HEK293T (cell line): ENCODE results near the gene TSPAN5.
"Not testable (repeated sequence)": the region's sequence is repeated elsewhere in the genome, so short reads cannot be mapped to it uniquely, and the experiment has no call there.

Experiments used
- CTCF ChIA-PET: fragments of 350-600 bp; formaldehyde crosslinking; extraction: SDS; loops from one replicate; lab custom pipeline; 2021; ENCODE audit warnings: antibody characterized with exemption, inconsistent platforms; lab: Yijun Ruan, JAX
- POLR2A ChIA-PET: fragments of 350-600 bp; formaldehyde crosslinking; extraction: SDS; loops from one replicate; lab custom pipeline; 2020; ENCODE audit warnings: antibody characterized with exemption, inconsistent platforms; lab: Yijun Ruan, JAX
- DNase-seq: peaks from one replicate; pipeline ENCODE4 v3.0.0; 2012; ENCODE audit warnings: mixed read lengths; ENCODE audit errors: extremely low spot score
- ARNT ChIP-seq: fragments of 450-650 bp; IDR thresholded peaks from 2 replicates; pipeline ENCODE4 v1.6.1; 2017; ENCODE audit warnings: mild to moderate bottlenecking
- BHLHE40 ChIP-seq: fragments of 450-650 bp; IDR thresholded peaks from 2 replicates; pipeline ENCODE4 v1.6.1; 2016; ENCODE audit warnings: mild to moderate bottlenecking, moderate library complexity, borderline replicate concordance
- CTBP1 ChIP-seq: fragments of 450-650 bp; IDR thresholded peaks from 2 replicates; pipeline ENCODE4 v1.6.1; 2016; ENCODE audit warnings: borderline replicate concordance
- ELF4 ChIP-seq: fragments of 450-650 bp; IDR thresholded peaks from 2 replicates; pipeline ENCODE4 v1.6.1; 2017; ENCODE audit warnings: antibody characterized with exemption
- FOXA1 ChIP-seq: fragments of 450-650 bp; IDR thresholded peaks from 2 replicates; pipeline ENCODE4 v1.6.1; 2016; ENCODE audit warnings: mild to moderate bottlenecking
- FOXK2 ChIP-seq: fragments of 450-650 bp; IDR thresholded peaks from 2 replicates; pipeline ENCODE4 v1.6.1; 2016; ENCODE audit warnings: mild to moderate bottlenecking
- FOXM1 ChIP-seq: fragments of 450-650 bp; IDR thresholded peaks from 2 replicates; pipeline ENCODE4 v1.6.1; 2017; ENCODE audit warnings: mild to moderate bottlenecking, borderline replicate concordance
- HDGF ChIP-seq: fragments of 450-650 bp; IDR thresholded peaks from 2 replicates; pipeline ENCODE4 v1.6.1; 2017; ENCODE audit warnings: antibody characterized with exemption, borderline replicate concordance
- L3MBTL2 ChIP-seq: fragments of 450-650 bp; conservative IDR thresholded peaks from 2 replicates; pipeline ENCODE4 v1.6.1; 2016; ENCODE audit warnings: mild to moderate bottlenecking
- LEF1 ChIP-seq: fragments of 450-650 bp; IDR thresholded peaks from 2 replicates; pipeline ENCODE4 v1.6.1; 2017; ENCODE audit warnings: mild to moderate bottlenecking, borderline replicate concordance
- NFRKB ChIP-seq: fragments of 450-650 bp; IDR thresholded peaks from 2 replicates; pipeline ENCODE4 v1.6.1; 2016; ENCODE audit warnings: mild to moderate bottlenecking, moderate library complexity
- SP1 ChIP-seq: fragments of 450-650 bp; IDR thresholded peaks from 2 replicates; pipeline ENCODE4 v1.6.1; 2017
- SUZ12 ChIP-seq: fragments of 450-650 bp; IDR thresholded peaks from 2 replicates; pipeline ENCODE4 v1.6.1; 2016; ENCODE audit warnings: mild to moderate bottlenecking
- TARDBP ChIP-seq: fragments of 450-650 bp; IDR thresholded peaks from 2 replicates; pipeline ENCODE4 v1.6.1; 2016
- ZNF384 ChIP-seq: fragments of 450-650 bp; IDR thresholded peaks from 2 replicates; pipeline ENCODE4 v1.6.1; 2016
- TF ChIP-seq, protein P1 (sequence below): fragments of 450-650 bp; IDR thresholded peaks from 2 replicates; pipeline ENCODE4 v1.6.1; 2016

The TSPAN5 gene

DNA sequence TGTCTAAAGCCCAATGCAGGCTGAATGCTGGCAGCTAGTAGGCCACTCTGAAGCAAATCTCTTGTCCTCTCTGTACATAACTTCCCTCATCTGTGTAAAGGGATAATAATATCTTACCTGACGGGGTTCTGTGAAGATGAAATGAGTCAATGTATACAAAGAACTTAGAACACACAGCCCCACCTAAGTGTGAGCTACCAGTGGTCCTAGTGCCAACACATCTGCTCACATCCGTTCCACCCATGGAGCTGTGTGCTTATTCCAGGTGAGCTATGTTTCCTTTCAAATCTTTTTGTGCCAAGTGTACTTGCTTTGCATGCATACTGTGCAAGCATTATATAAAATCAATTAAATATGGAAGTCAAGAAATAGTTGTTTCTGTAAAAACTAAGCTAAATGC, 116.4 kb downstream of the TSPAN5 start:
- TF ChIP-seq HDGF (no peak), FOXA1 (no peak), NFRKB (no peak), SUZ12 (no peak), CTBP1 (no peak)
- TF ChIP-seq, protein P1, sequence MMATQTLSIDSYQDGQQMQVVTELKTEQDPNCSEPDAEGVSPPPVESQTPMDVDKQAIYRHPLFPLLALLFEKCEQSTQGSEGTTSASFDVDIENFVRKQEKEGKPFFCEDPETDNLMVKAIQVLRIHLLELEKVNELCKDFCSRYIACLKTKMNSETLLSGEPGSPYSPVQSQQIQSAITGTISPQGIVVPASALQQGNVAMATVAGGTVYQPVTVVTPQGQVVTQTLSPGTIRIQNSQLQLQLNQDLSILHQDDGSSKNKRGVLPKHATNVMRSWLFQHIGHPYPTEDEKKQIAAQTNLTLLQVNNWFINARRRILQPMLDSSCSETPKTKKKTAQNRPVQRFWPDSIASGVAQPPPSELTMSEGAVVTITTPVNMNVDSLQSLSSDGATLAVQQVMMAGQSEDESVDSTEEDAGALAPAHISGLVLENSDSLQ, result no peak
- POLR2A ChIA-PET, result no interaction called here
- DNase-seq, result no peak
- CTCF ChIA-PET, result no interaction called here

DNA sequence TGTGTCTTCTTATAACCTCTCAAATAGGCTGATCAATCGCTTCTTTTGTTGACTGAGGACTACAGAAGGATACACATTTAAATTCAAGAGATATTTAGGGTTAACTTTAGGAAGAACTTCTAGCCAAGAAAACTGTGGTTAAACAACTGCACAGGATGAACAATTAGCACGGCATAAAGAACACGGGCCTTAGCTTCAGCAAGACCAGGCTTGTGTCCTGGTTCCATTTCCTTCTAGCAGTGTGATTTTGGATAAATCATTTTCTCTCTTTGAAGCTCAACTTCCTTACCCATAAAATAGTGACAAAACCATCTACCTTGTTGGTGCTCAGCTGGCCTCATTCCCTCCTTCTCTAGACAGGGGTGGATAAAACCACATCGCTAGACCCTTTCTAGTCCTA, 117.6 kb downstream of the TSPAN5 start:
- ChIA-PET POLR2A (no interaction called here), CTCF (no interaction called here)
- TF ChIP-seq NFRKB (no peak), HDGF (no peak), FOXA1 (no peak), TARDBP (no peak), CTBP1 (no peak), BHLHE40 (no peak), FOXM1 (no peak), FOXK2 (no peak), SUZ12 (no peak), ARNT (no peak), LEF1 (no peak)
- DNase-seq, result no peak

DNA sequence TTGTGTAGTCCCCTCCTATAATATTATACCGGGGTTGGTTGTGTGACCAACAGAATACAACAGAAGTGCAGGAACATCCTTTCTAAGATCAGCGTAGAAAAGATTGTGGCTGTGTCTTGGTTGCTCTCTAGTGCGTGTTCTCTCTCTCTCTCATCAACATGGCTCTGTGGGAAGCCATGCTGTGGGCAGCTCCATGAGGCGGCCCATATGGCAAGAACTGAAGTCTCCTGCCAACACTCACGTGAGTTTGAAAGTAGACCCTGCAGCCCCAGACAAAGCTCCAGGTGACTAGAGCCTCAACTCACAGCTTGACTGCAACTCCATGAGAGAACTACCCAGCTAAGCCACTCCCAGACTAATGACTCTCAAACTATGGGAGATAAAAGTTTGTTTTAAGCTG, 118.7 kb downstream of the TSPAN5 start:
- no peak for TF ChIP-seq TARDBP
- TF ChIP-seq HDGF, result no peak
- no peak for TF ChIP-seq FOXM1
- TF ChIP-seq BHLHE40, result no peak
- TF ChIP-seq FOXK2, result no peak
- no peak for TF ChIP-seq ZNF384
- no peak for TF ChIP-seq ARNT
- no peak for TF ChIP-seq FOXA1
- TF ChIP-seq NFRKB, result no peak
- no peak for TF ChIP-seq SUZ12
- TF ChIP-seq, protein P1, result no peak
- TF ChIP-seq L3MBTL2, result no peak
- POLR2A ChIA-PET, result no interaction called here
- no peak for DNase-seq
- CTCF ChIA-PET, result no interaction called here

DNA sequence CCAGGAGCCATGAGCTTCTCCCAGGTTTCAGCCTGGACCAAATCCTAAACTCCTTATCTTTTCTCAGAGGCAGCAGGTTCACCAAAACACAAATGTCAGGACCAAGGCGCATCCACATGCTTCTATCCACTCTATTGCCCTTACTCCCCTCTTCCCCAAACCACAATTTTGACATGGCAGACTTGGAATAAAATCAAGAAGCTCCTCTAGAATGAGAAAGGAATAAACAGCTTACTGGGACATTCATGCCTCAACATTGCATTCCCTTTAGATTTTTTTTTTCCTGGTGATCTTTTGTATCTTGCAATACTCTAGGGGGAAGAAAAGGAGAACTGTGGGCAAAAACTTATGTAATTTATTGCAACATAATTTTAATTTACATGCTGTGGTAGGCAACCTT, 119.1 kb downstream of the TSPAN5 start:
- DNase-seq, result no peak
- ChIA-PET POLR2A (no interaction called here), CTCF (no interaction called here)
- TF ChIP-seq HDGF (no peak), ARNT (no peak), ELF4 (no peak), CTBP1 (no peak), BHLHE40 (no peak), TARDBP (no peak), L3MBTL2 (no peak), FOXM1 (no peak), ZNF384 (no peak), NFRKB (no peak), FOXA1 (no peak)
- TF ChIP-seq, protein P1, result no peak

DNA sequence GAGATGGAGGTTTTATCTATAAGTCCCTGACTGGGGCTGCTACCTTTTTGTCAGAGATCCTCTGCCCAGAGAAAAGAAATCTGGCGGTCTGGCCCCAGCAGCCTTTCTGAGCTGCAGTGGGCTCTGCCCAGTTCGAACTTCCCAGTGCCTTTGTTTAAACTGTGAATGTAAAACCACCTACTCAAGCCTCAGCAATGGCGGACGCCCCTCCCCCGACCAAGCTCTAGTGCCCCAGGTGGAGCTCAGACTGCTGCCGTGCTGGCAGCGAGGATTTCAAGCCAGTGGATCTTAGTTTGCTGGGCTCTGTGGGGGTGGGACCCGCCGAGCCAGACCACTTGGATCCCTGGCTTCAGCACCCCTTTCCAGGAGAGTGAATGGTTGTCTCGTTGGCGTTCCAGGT, 121.8 kb downstream of the TSPAN5 start:
- POLR2A ChIA-PET, result no interaction called here
- DNase-seq, result no peak
- TF ChIP-seq, protein P1, result no peak
- no peak for TF ChIP-seq BHLHE40
- no peak for TF ChIP-seq LEF1
- no peak for TF ChIP-seq TARDBP
- no peak for TF ChIP-seq FOXM1
- TF ChIP-seq L3MBTL2, result no peak
- TF ChIP-seq ZNF384, result no peak
- TF ChIP-seq ELF4, result no peak
- TF ChIP-seq FOXA1, result no peak
- no peak for TF ChIP-seq FOXK2
- TF ChIP-seq ARNT, result no peak
- no peak for TF ChIP-seq CTBP1
- TF ChIP-seq SP1, result no peak
- no peak for TF ChIP-seq SUZ12
- no peak for TF ChIP-seq HDGF
- no peak for TF ChIP-seq NFRKB
- CTCF ChIA-PET, result no interaction called here

DNA sequence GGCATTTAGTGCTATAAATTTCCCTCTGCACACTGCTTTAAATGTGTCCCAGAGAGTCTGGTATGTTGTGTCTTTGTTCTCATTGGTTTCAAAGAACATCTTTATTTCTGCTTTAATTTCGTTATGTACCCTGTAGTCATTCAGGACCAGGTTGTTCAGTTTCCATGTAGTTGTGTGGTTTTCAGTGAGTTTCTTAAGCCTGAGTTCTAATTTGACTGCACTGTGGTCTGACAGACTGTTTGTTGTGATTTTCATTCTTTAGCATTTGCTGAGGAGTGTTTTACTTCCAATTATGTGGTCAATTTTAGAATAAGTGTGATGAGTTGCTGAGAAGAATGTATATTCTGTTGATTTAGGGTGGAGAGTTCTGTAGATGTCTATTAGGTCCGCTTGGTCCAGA, 124.3 kb downstream of the TSPAN5 start:
- DNase-seq, POLR2A ChIA-PET, CTCF ChIA-PET: not testable (repeated sequence)
